ENCODE data around the gene UTP3.
A peak's percentile ranks its signal among the peaks of the same experiment; 100 is the strongest.

UTP3 gene

DNA sequence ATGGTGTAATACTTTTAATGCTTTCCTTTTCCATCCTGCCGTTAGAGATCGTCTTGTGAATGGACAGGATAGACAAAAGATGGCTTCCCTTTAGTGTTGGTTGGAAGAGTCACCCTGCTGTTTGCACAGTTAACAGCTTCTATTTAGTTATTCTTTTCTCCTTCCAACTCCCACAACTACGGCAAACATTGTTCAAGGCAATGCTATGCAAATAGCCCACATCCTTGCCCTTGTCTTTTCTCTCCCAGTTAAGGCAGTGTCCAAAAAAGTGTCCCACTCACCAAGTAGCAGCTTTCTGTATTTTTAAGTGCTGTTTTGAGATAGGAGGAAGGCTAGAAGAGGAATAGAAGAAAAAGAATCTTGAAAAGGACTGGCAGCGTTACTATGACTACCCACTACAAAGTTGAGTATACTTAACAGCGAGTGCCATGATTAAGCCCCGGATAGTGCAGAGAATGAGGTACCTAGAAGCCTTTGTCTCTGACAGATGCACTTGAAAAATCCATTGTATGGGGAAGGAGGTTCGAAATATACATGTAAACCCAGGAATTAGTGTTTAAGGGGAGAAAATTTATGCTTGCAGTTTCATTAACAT is 21.4 kb downstream of the UTP3 start:
- H3K4me3 ChIP-seq (ENCODE audit: low read depth, low read length): no peak overlapping the region
- in situ Hi-C loops (cut with HindIII; ENCODE audit: low sequenced_read_pairs): no loop called here
- TF ChIP-seq, protein P1, sequence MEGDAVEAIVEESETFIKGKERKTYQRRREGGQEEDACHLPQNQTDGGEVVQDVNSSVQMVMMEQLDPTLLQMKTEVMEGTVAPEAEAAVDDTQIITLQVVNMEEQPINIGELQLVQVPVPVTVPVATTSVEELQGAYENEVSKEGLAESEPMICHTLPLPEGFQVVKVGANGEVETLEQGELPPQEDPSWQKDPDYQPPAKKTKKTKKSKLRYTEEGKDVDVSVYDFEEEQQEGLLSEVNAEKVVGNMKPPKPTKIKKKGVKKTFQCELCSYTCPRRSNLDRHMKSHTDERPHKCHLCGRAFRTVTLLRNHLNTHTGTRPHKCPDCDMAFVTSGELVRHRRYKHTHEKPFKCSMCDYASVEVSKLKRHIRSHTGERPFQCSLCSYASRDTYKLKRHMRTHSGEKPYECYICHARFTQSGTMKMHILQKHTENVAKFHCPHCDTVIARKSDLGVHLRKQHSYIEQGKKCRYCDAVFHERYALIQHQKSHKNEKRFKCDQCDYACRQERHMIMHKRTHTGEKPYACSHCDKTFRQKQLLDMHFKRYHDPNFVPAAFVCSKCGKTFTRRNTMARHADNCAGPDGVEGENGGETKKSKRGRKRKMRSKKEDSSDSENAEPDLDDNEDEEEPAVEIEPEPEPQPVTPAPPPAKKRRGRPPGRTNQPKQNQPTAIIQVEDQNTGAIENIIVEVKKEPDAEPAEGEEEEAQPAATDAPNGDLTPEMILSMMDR (IDR thresholded peaks at IDR 0.05; ENCODE audit: low read depth, low read length): no peak
- peak; percentile 59 for DNase-seq (ENCODE audit: low read depth, low spot score)

- TF ChIP-seq, protein P1 (IDR thresholded peaks at IDR 0.05; ENCODE audit: low read depth, low read length): no peak
- in situ Hi-C loops (cut with HindIII; ENCODE audit: low sequenced_read_pairs): no loop called here
- no peak overlapping the region for H3K4me3 ChIP-seq (ENCODE audit: low read depth, low read length)
- DNase-seq (ENCODE audit: low read depth, low spot score): no peak
Observed at GRCh38 chr4:70711599-70711998, 23.3 kb downstream of the UTP3 start.

- no peak for DNase-seq (ENCODE audit: low read depth, low spot score)
- in situ Hi-C loops (cut with HindIII; ENCODE audit: low sequenced_read_pairs): no loop called here
- no peak overlapping the region for H3K4me3 ChIP-seq (ENCODE audit: low read depth, low read length)
- TF ChIP-seq, protein P1 (IDR thresholded peaks at IDR 0.05; ENCODE audit: low read depth, low read length): no peak
Observed at GRCh38 chr4:70712150-70712549, 23.8 kb downstream of the UTP3 start.

DNA sequence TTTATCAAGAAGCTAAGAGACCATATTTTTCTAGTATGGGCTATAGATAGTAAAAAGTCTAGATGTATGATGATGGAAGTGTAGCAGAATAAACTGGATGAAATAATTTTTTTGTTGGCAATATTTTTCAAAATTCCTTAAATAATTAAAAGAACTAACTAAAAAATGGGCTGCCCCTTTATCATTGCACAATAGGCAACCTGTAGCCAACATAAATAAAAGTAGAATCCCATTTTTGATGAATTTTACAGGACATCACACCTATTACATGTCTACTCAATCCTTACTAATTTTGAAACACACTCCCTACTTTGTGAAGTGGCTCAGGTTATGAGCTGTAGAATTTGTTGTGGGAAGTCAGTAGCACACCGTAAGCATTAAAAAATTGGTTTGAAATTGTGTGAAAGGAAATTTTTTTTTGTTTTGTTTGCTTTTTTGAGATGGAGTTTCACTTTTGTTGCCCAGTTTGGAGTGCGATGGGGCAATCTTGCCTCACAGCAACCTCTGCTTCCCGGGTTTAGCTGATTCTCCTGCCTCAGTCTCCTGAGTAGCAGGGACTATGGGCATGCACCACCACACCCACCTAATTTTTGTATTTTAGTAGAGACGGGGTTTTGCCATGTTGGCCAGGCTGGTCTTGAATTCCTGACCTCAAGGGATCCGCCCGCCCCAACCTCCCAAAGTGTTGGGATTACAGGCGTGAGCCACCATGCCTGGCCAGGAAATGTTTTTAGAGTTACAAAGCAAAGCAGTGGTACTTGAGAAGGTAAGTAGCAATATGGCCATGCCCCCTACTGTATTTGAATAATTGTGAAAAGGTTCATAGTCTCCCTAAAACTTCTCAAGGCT is 24.5 kb downstream of the UTP3 start:
- H3K4me3 ChIP-seq (ENCODE audit: low read depth, low read length): no peak overlapping the region
- in situ Hi-C loops (cut with HindIII; ENCODE audit: low sequenced_read_pairs): no loop called here
- TF ChIP-seq, protein P1 (IDR thresholded peaks at IDR 0.05; ENCODE audit: low read depth, low read length): no peak
- no peak for DNase-seq (ENCODE audit: low read depth, low spot score)

- no peak overlapping the region for H3K4me3 ChIP-seq (ENCODE audit: low read depth, low read length)
- in situ Hi-C loops (cut with HindIII; ENCODE audit: low sequenced_read_pairs): no loop called here
- TF ChIP-seq, protein P1 (IDR thresholded peaks at IDR 0.05; ENCODE audit: low read depth, low read length): no peak
- no peak for DNase-seq (ENCODE audit: low read depth, low spot score)
Observed at GRCh38 chr4:70713453-70714078, 25.2 kb downstream of the UTP3 start.

DNA sequence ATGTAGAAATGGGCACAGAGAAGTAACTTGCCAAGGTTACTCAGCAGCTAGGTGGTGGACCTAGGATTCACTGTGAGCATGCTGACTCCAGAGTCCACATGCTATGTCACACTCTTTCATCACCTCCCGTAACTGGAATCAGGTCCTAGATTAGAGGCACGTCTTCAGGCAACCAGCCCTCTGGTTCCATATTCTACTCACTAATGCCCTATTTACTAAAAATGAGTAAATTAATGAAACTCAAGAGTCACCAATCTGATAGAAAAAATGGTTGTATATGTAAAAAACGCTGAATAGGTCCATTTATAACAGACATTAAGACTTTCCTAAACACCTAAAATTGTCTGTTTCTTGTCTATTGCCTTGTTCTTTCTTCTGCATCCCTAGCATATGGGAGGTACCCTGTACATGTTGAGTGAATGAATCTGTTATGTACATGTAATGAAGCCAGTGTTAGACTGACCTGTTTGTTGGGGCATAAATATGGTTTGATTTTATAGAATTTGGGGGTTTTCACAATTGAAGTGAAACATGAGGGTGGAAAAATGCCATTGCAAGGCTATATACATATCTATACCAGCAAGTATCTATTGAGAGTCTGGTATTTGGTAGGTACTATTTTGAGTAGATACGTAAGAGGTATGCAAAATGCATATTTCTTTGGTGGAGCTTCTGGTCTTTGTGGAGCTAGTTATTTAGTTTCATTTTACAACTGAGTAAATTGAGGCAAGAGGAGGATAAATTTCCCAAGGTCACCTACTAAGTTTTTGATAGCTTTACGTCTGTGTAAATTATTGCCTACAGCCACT is 26.0 kb downstream of the UTP3 start:
- no peak for DNase-seq (ENCODE audit: low read depth, low spot score)
- TF ChIP-seq, protein P1 (IDR thresholded peaks at IDR 0.05; ENCODE audit: low read depth, low read length): no peak
- no peak overlapping the region for H3K4me3 ChIP-seq (ENCODE audit: low read depth, low read length)
- in situ Hi-C loops (cut with HindIII; ENCODE audit: low sequenced_read_pairs): no loop called here
